GM19438 (cell line): ENCODE measurements around the gene EIF3D.
"Not testable (repeated sequence)": the region's sequence is repeated elsewhere in the genome, so short reads cannot be mapped to it uniquely, and the experiment has no call there.

Source experiments
- ATAC-seq: cut with Tn5 transposase; IDR thresholded peaks from one replicate; pipeline ENCODE4 v1.9.1; 2021; ENCODE audit warnings: low read depth; ENCODE audit not compliant: unreplicated experiment

The EIF3D gene

GRCh38 chr22:36550701-36551495, 21.9 kb upstream of the EIF3D start:
- no peak for ATAC-seq

GRCh38 chr22:36549033-36549432, 20.1 kb upstream of the EIF3D start:
- no peak for ATAC-seq

- no peak for ATAC-seq
Observed at GRCh38 chr22:36548606-36549005, 19.6 kb upstream of the EIF3D start.

DNA sequence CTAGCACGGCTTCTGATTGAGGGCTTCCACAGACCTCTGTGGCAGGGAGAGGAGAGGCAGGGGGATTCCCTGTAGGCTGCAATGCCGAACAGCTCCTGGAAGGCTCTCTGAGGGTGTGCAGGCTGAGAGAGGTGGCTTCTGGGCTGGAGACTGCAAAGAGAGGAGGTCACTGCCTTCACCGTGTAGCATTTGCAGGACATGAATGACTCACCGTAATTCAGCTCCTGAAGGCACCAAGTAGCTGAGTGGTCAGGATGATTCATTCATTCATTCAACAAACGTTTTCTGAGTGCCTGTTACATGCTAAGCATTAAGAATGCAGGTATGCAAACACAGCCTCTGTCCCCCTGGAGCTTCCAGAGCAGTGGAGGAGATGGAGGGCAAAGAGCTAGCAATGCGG, 18.0 kb upstream of the EIF3D start:
- ATAC-seq, result no peak

DNA sequence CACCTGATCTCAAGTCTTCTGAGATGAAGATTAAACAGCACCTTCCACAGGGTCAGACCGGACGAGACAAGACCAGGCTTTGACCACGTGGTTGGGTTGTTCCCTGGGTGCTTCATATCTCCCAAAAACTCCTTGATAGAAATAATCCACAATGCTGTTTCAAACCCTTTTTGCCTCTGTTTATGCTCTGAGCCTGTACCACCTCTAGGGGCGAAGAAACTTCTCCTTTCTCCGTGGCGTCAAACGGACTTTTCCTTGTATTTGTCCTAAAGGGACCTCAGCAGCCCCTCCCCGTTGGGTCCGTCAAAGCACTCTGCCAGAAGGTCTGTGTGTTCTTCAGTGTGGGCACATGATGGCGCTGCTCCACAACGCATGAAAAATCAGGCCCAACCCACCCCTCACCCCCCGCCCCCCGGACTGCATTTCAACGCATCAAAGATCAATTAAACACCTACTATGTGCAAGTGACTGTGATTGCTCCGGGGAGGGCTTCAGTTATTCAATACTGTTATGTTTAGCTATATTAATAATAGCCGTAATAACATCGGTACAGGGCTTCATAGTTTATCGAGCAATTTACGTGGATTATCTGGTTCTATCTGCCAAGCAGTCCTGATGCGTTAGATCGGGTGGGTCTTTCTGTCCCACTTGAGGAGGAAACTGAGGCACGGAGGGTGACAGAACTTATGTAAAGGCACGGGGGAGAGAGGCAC, 17.3 kb upstream of the EIF3D start:
- no peak for ATAC-seq

GRCh38 chr22:36544107-36544620, 15.2 kb upstream of the EIF3D start:
- ATAC-seq, result no peak

GRCh38 chr22:36541831-36542411, 13.0 kb upstream of the EIF3D start:
- no peak for ATAC-seq

- ATAC-seq, result no peak
Observed at GRCh38 chr22:36540867-36541642, 12.1 kb upstream of the EIF3D start.

DNA sequence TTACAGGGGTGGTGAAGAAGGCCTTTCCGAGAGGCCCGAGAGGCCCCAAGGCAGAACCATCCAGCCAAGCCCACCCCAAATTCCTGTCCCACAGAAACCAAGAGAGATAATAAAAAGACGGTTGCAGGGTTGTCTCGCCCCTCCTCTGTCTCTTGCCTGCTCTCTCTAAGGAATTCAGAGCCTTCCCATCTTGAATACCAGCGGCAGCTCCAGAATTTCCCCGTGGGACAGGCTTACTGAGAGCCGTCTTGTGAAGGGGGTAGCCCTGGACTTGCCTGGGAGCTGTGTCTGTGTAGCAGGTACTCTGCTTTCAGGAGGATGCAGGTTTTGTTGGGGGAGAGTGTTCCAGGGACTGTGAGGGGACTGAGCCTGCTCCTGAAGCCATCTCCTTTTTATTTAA, 9.6 kb upstream of the EIF3D start:
- no peak for ATAC-seq

- ATAC-seq, result no peak
Observed at GRCh38 chr22:36536717-36537116, 7.8 kb upstream of the EIF3D start.

GRCh38 chr22:36533320-36533719, 4.4 kb upstream of the EIF3D start:
- ATAC-seq, result not testable (repeated sequence)

GRCh38 chr22:36532466-36532865, 3.5 kb upstream of the EIF3D start:
- ATAC-seq, result no peak

- no peak for ATAC-seq
Observed at GRCh38 chr22:36528341-36528740, 625 bp downstream of the EIF3D start.

- no peak for ATAC-seq
Observed at GRCh38 chr22:36522662-36523061, 6.3 kb downstream of the EIF3D start.

DNA sequence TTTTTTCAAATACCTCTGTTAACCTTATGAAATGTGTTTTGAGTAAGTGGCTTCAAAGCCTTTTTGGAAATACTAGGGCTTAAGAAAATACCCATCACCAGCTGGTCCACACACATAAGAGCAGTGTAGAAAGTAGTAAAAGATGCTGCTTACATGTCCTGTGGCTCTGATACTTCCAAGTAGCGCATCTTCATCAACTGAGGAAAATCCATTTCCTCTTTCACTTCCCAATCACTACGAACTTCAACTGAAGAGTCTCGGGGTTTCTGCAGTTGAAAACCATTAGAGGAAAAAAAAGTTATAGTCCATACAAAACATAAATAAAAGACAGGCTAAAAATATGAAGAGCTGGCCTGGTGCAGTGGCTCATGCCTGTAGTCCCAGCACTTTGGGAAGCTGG, 8.5 kb downstream of the EIF3D start:
- ATAC-seq, result no peak

GRCh38 chr22:36519906-36520305, 9.1 kb downstream of the EIF3D start:
- ATAC-seq, result not testable (repeated sequence)

- no peak for ATAC-seq
Observed at GRCh38 chr22:36514766-36515165, 14.2 kb downstream of the EIF3D start.

DNA sequence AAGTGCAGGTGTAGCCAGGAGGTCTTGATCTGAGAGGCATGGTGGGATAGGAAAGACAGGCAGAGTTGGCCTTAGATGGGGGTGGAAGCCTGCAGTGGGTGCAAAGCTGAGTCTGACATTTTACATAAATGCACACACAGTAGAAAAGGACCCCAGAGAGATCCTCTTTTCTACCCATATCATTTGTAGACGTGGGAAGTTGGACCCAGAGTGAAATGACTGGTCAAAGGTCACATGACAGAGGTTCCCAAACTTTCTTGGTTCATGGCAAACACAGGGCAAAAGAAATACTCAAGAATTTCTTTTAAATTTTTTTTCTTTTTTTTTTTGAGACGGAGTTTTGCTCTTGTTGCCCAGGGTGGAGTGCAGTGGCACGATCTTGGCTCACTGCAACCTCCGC, 16.0 kb downstream of the EIF3D start:
- no peak for ATAC-seq

GRCh38 chr22:36512333-36512732, 16.6 kb downstream of the EIF3D start:
- ATAC-seq, result no peak

DNA sequence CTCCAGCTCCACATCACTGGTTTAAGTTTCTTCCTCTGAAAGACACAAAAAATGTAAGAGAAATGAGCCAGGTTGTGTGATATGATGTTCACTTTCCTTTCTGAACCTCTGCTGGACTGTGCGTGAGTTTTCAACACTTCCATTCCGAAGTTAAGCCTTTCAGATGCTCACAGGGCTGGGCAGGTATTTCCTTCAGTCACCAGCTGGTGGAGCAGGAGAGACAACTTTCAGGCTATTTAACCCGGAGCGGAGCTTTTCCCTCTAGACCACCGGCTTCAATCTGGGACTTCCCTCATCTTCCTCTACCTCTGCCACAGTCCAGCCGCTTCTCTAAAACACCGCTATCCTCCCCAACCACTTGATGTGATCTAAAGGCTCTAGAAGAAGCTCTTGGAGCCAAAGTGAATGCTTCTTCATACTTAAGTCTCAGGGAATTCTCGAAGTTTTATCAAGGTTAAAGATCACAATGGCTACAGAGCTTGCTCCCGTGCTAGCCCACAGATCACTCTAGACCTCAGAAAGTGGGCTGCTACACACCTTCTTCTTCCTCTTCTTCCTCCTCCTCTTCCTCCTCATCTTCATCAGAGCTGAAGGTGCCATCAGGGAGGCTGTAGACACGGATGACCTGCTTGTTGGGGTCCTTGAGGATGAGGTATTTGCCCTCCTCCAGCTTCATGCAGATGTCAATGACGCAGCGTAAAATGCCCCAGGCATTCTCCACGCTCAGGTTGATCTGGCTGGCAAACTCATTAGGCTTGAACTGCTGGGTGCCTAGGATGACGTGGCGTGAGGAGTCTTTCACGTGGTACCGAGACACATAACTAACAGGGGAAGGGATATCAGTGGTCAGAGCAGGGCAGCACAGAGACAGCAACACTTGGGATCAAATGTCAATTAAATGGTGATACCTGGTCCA, 17.7 kb downstream of the EIF3D start:
- ATAC-seq, result no peak
